Neural crest cell (in vitro differentiated cells): ENCODE measurements around the gene ATAD2B. TPM values are rescaled to one million over a fixed set of nuclear protein-coding genes. Genes with fewer than 3 reads are reported as not detected.

Experiments
- DNase-seq: peaks from one replicate; pipeline ENCODE4 v3.0.0; 2021; ENCODE audit warnings: low read depth, mixed read lengths, low spot score
- H3K27ac Mint-ChIP-seq: one replicate; pipeline ENCODE4 v1.8.0; 2021; ENCODE audit warnings: mild to moderate bottlenecking, mixed read lengths; ENCODE audit not compliant: unreplicated experiment
- H3K27me3 Mint-ChIP-seq: 2 replicates; pipeline ENCODE4 v1.8.0; 2021; ENCODE audit warnings: low read depth, mild to moderate bottlenecking, mixed read lengths
- H3K36me3 Mint-ChIP-seq: 2 replicates; pipeline ENCODE4 v1.8.0; 2021; ENCODE audit warnings: low read depth, mild to moderate bottlenecking, mixed read lengths
- H3K4me1 Mint-ChIP-seq: 2 replicates; pipeline ENCODE4 v1.8.0; 2021; ENCODE audit warnings: mixed read lengths
- H3K4me3 Mint-ChIP-seq: one replicate; pipeline ENCODE4 v1.8.0; 2021; ENCODE audit warnings: mild to moderate bottlenecking, mixed read lengths
- H3K9me3 Mint-ChIP-seq: 2 replicates; pipeline ENCODE4 v1.8.0; 2021; ENCODE audit warnings: mixed read lengths
- CTCF ChIP-seq: fragments of 200-600 bp; sonication (generic); conservative IDR thresholded peaks from 2 replicates; pipeline ENCODE4 v1.5.0; 2021; ENCODE audit warnings: antibody characterized with exemption, mild to moderate bottlenecking
- total RNA-seq: library from RNA; stranded (reverse); gene quantifications from 2 replicates; pipeline ENCODE4 v1.2.1, GENCODE V29; 2021

The ATAD2B gene
- total RNA-seq, 1 donor from 2014 or later = 29.4 TPM

GRCh38 chr2:23839919-23840578 is 86.9 kb downstream of the ATAD2B start:
- no peak for DNase-seq
- Mint-ChIP-seq H3K9me3 (peaks cover 10% of the 10 kb centered on the region), H3K27me3 (no peaks in the 10 kb centered on the region), H3K36me3 (peaks cover 52% of the 10 kb centered on the region), H3K4me3 (no peak overlapping the region), H3K4me1 (peaks cover 7% of the 10 kb centered on the region), H3K27ac (no peak overlapping the region)
- no peak for TF ChIP-seq CTCF

- DNase-seq = no peak
- H3K27ac Mint-ChIP-seq = no peak overlapping the region
- H3K36me3 Mint-ChIP-seq = peaks cover 44% of the 10 kb centered on the region
- H3K4me3 Mint-ChIP-seq = no peak overlapping the region
- peaks cover 7% of the 10 kb centered on the region for H3K4me1 Mint-ChIP-seq
- H3K9me3 Mint-ChIP-seq = peaks cover 3% of the 10 kb centered on the region
- H3K27me3 Mint-ChIP-seq = no peaks in the 10 kb centered on the region
- TF ChIP-seq CTCF = no peak
Observed at GRCh38 chr2:23838996-23839395, 87.9 kb downstream of the ATAD2B start.

- peaks cover 3% of the 10 kb centered on the region for H3K9me3 Mint-ChIP-seq
- TF ChIP-seq CTCF = no peak
- DNase-seq = no peak
- no peak overlapping the region for H3K4me3 Mint-ChIP-seq
- H3K27me3 Mint-ChIP-seq = no peaks in the 10 kb centered on the region
- peaks cover 46% of the 10 kb centered on the region for H3K36me3 Mint-ChIP-seq
- peaks cover 6% of the 10 kb centered on the region for H3K4me1 Mint-ChIP-seq
- no peak overlapping the region for H3K27ac Mint-ChIP-seq
Observed at GRCh38 chr2:23838581-23838980, 88.3 kb downstream of the ATAD2B start.

- DNase-seq = no peak
- Mint-ChIP-seq H3K36me3 (peaks cover 42% of the 10 kb centered on the region), H3K4me3 (no peak overlapping the region), H3K4me1 (no peaks in the 10 kb centered on the region), H3K9me3 (no peaks in the 10 kb centered on the region), H3K27me3 (no peaks in the 10 kb centered on the region), H3K27ac (no peak overlapping the region)
- TF ChIP-seq CTCF = no peak
Observed at GRCh38 chr2:23837871-23838270, 89.1 kb downstream of the ATAD2B start.

GRCh38 chr2:23836971-23837565 is 89.9 kb downstream of the ATAD2B start:
- H3K27me3 Mint-ChIP-seq = no peaks in the 10 kb centered on the region
- no peak for DNase-seq
- peaks cover 38% of the 10 kb centered on the region for H3K36me3 Mint-ChIP-seq
- H3K4me3 Mint-ChIP-seq = no peak overlapping the region
- no peaks in the 10 kb centered on the region for H3K4me1 Mint-ChIP-seq
- no peak overlapping the region for H3K27ac Mint-ChIP-seq
- no peak for TF ChIP-seq CTCF
- no peaks in the 10 kb centered on the region for H3K9me3 Mint-ChIP-seq
